ENCODE measurements around the gene MICAL3. TPM values are rescaled to one million over a fixed set of nuclear protein-coding genes. Genes with fewer than 3 reads are reported as not detected.

The MICAL3 gene
- total RNA-seq, 2 experiments from 2014 or later: 26.4 to 29.7 TPM

GRCh38 chr22:17927062-17927461 is 97.3 kb downstream of the MICAL3 start:
- no peaks in the 10 kb centered on the region for H3K36me3 Mint-ChIP-seq (ENCODE audit: low read depth)
- H3K27me3 Mint-ChIP-seq (ENCODE audit: low read depth): peaks cover 3% of the 10 kb centered on the region
- no peak overlapping the region for H3K4me3 Mint-ChIP-seq
- no peaks in the 10 kb centered on the region for H3K4me1 Mint-ChIP-seq (ENCODE audit: low read depth)
- ChIA-PET POLR2A (no interaction called here), CTCF (no interaction called here)
- DNase-seq: no peak
- no peak overlapping the region for H3K27ac Mint-ChIP-seq
- no peaks in the 10 kb centered on the region for H3K9me3 Mint-ChIP-seq (ENCODE audit: insufficient read depth)
- ATAC-seq: no peak

GRCh38 chr22:17926516-17926915 is 97.8 kb downstream of the MICAL3 start:
- Mint-ChIP-seq H3K9me3 (ENCODE audit: insufficient read depth) (no peaks in the 10 kb centered on the region), H3K27me3 (ENCODE audit: low read depth) (peaks cover 3% of the 10 kb centered on the region), H3K4me1 (ENCODE audit: low read depth) (no peaks in the 10 kb centered on the region), H3K27ac (no peak overlapping the region), H3K4me3 (no peak overlapping the region), H3K36me3 (ENCODE audit: low read depth) (no peaks in the 10 kb centered on the region)
- DNase-seq (no peak), ATAC-seq (no peak)
- POLR2A ChIA-PET: no interaction called here
- CTCF ChIA-PET: no interaction called here

- peaks cover 4% of the 10 kb centered on the region for H3K4me1 Mint-ChIP-seq (ENCODE audit: low read depth)
Measured at GRCh38 chr22:17925431-17925841, 98.9 kb downstream of the MICAL3 start.

GRCh38 chr22:17924735-17925364 is 99.5 kb downstream of the MICAL3 start:
- Mint-ChIP-seq H3K27me3 (ENCODE audit: low read depth) (peaks cover 3% of the 10 kb centered on the region), H3K4me1 (ENCODE audit: low read depth) (peaks cover 8% of the 10 kb centered on the region), H3K4me3 (no peak overlapping the region), H3K9me3 (ENCODE audit: insufficient read depth) (no peaks in the 10 kb centered on the region), H3K27ac (no peak overlapping the region), H3K36me3 (ENCODE audit: low read depth) (no peaks in the 10 kb centered on the region)
- ATAC-seq (no peak), DNase-seq (no peak)
- ChIA-PET CTCF (no interaction called here), POLR2A (no interaction called here)

More at GRCh38 chr22:17925431-17925841, 98.9 kb downstream of the MICAL3 start:
- H3K9me3 Mint-ChIP-seq (ENCODE audit: insufficient read depth): no peaks in the 10 kb centered on the region
- POLR2A ChIA-PET: no interaction called here
- ATAC-seq (no peak), DNase-seq (no peak)
- peaks cover 3% of the 10 kb centered on the region for H3K27me3 Mint-ChIP-seq (ENCODE audit: low read depth)
- CTCF ChIA-PET: no interaction called here
- no peaks in the 10 kb centered on the region for H3K36me3 Mint-ChIP-seq (ENCODE audit: low read depth)
- H3K27ac Mint-ChIP-seq: no peak overlapping the region
- H3K4me3 Mint-ChIP-seq: no peak overlapping the region

GRCh38 chr22:17924076-17924475 is 100.3 kb downstream of the MICAL3 start:
- ChIA-PET POLR2A (no interaction called here), CTCF (no interaction called here)
- peaks cover 3% of the 10 kb centered on the region for H3K27me3 Mint-ChIP-seq (ENCODE audit: low read depth)
- no peak overlapping the region for H3K4me3 Mint-ChIP-seq
- no peaks in the 10 kb centered on the region for H3K9me3 Mint-ChIP-seq (ENCODE audit: insufficient read depth)
- ATAC-seq: no peak
- H3K27ac Mint-ChIP-seq: no peak overlapping the region
- no peak for DNase-seq
- H3K36me3 Mint-ChIP-seq (ENCODE audit: low read depth): no peaks in the 10 kb centered on the region
- peaks cover 8% of the 10 kb centered on the region for H3K4me1 Mint-ChIP-seq (ENCODE audit: low read depth)

GRCh38 chr22:17922925-17923903 is 101.1 kb downstream of the MICAL3 start:
- Mint-ChIP-seq H3K27me3 (ENCODE audit: low read depth) (peaks cover 3% of the 10 kb centered on the region), H3K4me1 (ENCODE audit: low read depth) (peaks cover 8% of the 10 kb centered on the region), H3K27ac (no peak overlapping the region), H3K9me3 (ENCODE audit: insufficient read depth) (no peaks in the 10 kb centered on the region), H3K36me3 (ENCODE audit: low read depth) (no peaks in the 10 kb centered on the region), H3K4me3 (no peak overlapping the region)
- DNase-seq (no peak), ATAC-seq (no peak)
- ChIA-PET CTCF (no interaction called here), POLR2A (no interaction called here)

- no peak for DNase-seq
- H3K27me3 Mint-ChIP-seq (ENCODE audit: low read depth): no peaks in the 10 kb centered on the region
- no peaks in the 10 kb centered on the region for H3K9me3 Mint-ChIP-seq (ENCODE audit: insufficient read depth)
- H3K27ac Mint-ChIP-seq: no peak overlapping the region
- H3K36me3 Mint-ChIP-seq (ENCODE audit: low read depth): no peaks in the 10 kb centered on the region
- CTCF ChIA-PET: no interaction called here
- ATAC-seq: no peak
- H3K4me1 Mint-ChIP-seq (ENCODE audit: low read depth): peaks cover 8% of the 10 kb centered on the region
- no peak overlapping the region for H3K4me3 Mint-ChIP-seq
- POLR2A ChIA-PET: no interaction called here
Measured at GRCh38 chr22:17921871-17922821, 102.2 kb downstream of the MICAL3 start.

GRCh38 chr22:17920992-17921650 is 103.2 kb downstream of the MICAL3 start:
- Mint-ChIP-seq H3K36me3 (ENCODE audit: low read depth) (no peaks in the 10 kb centered on the region), H3K4me3 (no peak overlapping the region), H3K27me3 (ENCODE audit: low read depth) (no peaks in the 10 kb centered on the region), H3K9me3 (ENCODE audit: insufficient read depth) (no peaks in the 10 kb centered on the region), H3K4me1 (ENCODE audit: low read depth) (peaks cover 8% of the 10 kb centered on the region), H3K27ac (no peak overlapping the region)
- ChIA-PET POLR2A (no interaction called here), CTCF (interaction anchor here (1.6 kb wide), 1 partner anchor 155 kb away, joined by 7 read pairs; no protein-coding TSS in a partner anchor)
- no peak for ATAC-seq
- no peak for DNase-seq

- H3K27me3 Mint-ChIP-seq (ENCODE audit: low read depth): no peaks in the 10 kb centered on the region
- ATAC-seq (no peak), DNase-seq (no peak)
- H3K9me3 Mint-ChIP-seq (ENCODE audit: insufficient read depth): no peaks in the 10 kb centered on the region
- CTCF ChIA-PET: interaction anchor here (1.6 kb wide), 1 partner anchor 156 kb away, joined by 7 read pairs; no protein-coding TSS in a partner anchor
- H3K4me3 Mint-ChIP-seq: no peak overlapping the region
- peaks cover 8% of the 10 kb centered on the region for H3K4me1 Mint-ChIP-seq (ENCODE audit: low read depth)
- POLR2A ChIA-PET: no interaction called here
- H3K36me3 Mint-ChIP-seq (ENCODE audit: low read depth): no peaks in the 10 kb centered on the region
- no peak overlapping the region for H3K27ac Mint-ChIP-seq
Measured at GRCh38 chr22:17920145-17920605, 104.2 kb downstream of the MICAL3 start.

GRCh38 chr22:17919276-17920144 is 104.9 kb downstream of the MICAL3 start:
- no peak overlapping the region for H3K27ac Mint-ChIP-seq
- POLR2A ChIA-PET: no interaction called here
- ATAC-seq (no peak), DNase-seq (no peak)
- no peaks in the 10 kb centered on the region for H3K36me3 Mint-ChIP-seq (ENCODE audit: low read depth)
- H3K27me3 Mint-ChIP-seq (ENCODE audit: low read depth): no peaks in the 10 kb centered on the region
- H3K4me1 Mint-ChIP-seq (ENCODE audit: low read depth): peaks cover 8% of the 10 kb centered on the region
- CTCF ChIA-PET: interaction anchor here (1.6 kb wide), 1 partner anchor 157 kb away, joined by 7 read pairs; no protein-coding TSS in a partner anchor
- no peak overlapping the region for H3K4me3 Mint-ChIP-seq
- no peaks in the 10 kb centered on the region for H3K9me3 Mint-ChIP-seq (ENCODE audit: insufficient read depth)

Data from activated CD8-positive, alpha-beta T cell treated with anti-CD3 and anti-CD28 coated beads, Interleukin-2, amount 10 ng/mL, durations not matched to agents 7 days and 5 days (primary cell).